Thyroid gland (tissue), 4 donors: ENCODE data around the gene AARS2.

ENCODE experiments used
- CTCF ChIP-seq, 6 experiments: fragments of 200-600 bp in 3 of 6; fragments of 450-650 bp in 3 of 6; sonication (generic) in 3 of 6; IDR thresholded peaks; one replicate each; pipeline ENCODE4 v1.5.1; 2016 to 2019; ENCODE audit warnings: antibody characterized with exemption in 6 of 6, mild to moderate bottlenecking in 2 of 6, inconsistent platforms in 1 of 6, moderate library complexity in 1 of 6
- POLR2A ChIP-seq, 2 donors: fragments of 450-650 bp; IDR thresholded peaks; one replicate each; pipeline ENCODE4 v1.6.1; 2017; ENCODE audit warnings: antibody characterized with exemption in 2 of 2, mild to moderate bottlenecking in 2 of 2, moderate library complexity in 1 of 2

DNA sequence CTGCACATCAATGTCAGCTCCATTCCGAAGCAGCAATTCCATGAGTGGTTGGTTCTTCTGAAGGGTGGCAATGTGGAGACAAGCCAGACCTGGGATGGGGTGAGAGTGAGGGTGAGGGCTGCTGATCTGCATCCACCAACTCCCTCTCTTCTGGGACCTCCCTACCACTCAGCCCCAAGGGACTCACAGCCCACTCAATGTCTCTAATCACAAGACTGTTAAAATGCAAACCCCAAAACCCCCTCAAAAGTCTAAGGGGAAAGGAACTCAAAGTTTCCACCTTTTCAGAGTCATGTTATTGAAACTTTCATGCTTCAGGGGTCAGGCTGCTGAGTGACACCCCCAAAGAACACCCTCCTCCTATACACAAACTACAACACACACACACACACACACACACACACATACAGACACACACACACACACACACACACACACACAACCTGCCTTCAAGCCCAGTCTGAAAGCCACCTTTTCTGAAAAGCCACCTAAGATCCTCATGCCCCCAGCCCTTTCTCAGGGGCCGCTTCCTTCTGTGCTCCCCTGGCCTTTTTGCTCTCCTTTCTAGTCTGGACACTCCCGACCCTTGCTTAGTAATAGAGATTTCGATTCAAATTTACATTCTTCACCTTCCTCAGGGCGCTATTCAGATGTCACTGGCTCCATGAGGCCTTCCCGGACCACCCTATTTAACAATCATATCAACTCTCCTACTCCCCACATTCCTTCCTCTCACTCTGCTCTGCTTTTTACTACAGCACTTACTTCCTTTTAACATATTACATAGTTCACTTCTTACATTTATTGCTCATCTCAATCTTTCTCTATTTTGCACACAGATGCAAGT lies 52.5 kb downstream of the AARS2 start:
- TF ChIP-seq CTCF (IDR thresholded peaks at IDR 0.05), result no peak
- no peak for TF ChIP-seq POLR2A (IDR thresholded peaks at IDR 0.05)
